ENCODE data around the gene P4HTM. TPM values are rescaled to one million over a fixed set of nuclear protein-coding genes. Genes with fewer than 3 reads are reported as not detected.

The P4HTM gene
- total RNA-seq, 2 donors from 2014 or later = 57.6 to 75.1 TPM

DNA sequence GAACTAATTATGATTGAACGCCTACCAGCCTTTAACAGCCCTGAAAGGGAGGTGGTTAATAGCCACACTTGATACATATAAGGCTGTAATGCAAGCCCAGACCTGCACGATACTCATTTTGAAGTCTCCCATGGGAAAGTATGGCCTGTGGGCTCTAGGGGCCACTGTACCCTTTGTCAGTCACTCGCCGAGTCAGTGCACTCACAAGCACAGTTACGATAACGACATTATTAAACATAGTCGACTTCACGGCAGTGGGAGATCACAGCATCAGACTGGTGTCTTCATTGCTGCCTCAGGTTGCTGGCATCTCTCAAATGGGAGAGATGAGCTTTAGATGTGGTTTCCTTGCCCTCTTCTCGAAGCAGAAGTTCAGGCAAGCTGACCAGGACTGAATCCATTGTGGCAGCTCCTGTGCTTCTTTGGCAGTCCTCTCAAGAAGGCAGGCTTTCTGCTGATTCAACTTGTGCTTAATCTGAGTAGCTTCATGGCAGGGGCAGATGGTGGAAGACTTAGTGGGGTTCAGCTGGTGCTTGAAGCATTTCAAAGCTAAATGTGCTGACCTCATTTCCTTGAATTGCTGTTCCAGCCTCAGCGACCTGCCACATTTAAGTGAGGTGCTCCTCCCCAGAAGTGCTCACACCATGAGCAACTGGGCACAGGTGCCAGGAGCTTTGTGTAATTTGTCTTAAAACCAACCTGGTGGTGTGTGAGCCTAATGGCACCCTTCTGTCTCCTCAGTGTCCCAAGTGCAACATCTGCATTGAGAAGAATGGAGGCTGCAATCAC lies 15.8 kb upstream of the P4HTM start:
- no peak overlapping the region for H3K27ac ChIP-seq
- TF ChIP-seq, protein P1, sequence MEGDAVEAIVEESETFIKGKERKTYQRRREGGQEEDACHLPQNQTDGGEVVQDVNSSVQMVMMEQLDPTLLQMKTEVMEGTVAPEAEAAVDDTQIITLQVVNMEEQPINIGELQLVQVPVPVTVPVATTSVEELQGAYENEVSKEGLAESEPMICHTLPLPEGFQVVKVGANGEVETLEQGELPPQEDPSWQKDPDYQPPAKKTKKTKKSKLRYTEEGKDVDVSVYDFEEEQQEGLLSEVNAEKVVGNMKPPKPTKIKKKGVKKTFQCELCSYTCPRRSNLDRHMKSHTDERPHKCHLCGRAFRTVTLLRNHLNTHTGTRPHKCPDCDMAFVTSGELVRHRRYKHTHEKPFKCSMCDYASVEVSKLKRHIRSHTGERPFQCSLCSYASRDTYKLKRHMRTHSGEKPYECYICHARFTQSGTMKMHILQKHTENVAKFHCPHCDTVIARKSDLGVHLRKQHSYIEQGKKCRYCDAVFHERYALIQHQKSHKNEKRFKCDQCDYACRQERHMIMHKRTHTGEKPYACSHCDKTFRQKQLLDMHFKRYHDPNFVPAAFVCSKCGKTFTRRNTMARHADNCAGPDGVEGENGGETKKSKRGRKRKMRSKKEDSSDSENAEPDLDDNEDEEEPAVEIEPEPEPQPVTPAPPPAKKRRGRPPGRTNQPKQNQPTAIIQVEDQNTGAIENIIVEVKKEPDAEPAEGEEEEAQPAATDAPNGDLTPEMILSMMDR (IDR thresholded peaks at IDR 0.05) = no peak
- ATAC-seq (ENCODE audit: insufficient number of reproducible peaks, low FRiP score, low read depth) (no peak), DNase-seq (ENCODE audit: low spot score) (no peak)
- H3K27me3 ChIP-seq (replicated peaks; ENCODE audit: insufficient read depth) = no peaks in the 10 kb centered on the region
- H3K36me3 ChIP-seq = peaks cover 86% of the 10 kb centered on the region
- H3K4me3 ChIP-seq = no peak overlapping the region
- no peaks in the 10 kb centered on the region for H3K9me3 ChIP-seq
- H3K4me1 ChIP-seq (ENCODE audit: control insufficient read depth in 1 of 2, low read depth in 2 of 2) = no peaks in the 10 kb centered on the region

DNA sequence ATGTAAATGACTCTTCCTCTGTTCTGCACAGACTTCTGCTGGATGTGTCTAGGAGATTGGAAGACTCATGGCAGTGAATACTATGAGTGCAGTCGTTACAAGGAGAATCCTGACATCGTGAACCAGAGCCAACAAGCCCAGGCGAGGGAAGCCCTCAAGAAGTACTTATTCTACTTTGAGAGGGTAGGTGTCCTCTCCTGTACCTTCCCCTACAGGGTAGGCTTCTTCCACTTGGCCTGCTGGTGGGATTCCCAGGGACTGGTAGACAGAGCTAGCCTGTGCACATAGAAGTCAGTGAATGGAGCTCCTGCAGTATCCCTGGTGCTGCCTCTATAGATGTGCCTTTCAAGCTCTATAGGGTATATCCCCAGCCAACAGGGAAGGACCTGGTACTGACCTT lies 10.6 kb upstream of the P4HTM start:
- TF ChIP-seq, protein P1 (IDR thresholded peaks at IDR 0.05) = no peak
- DNase-seq (ENCODE audit: low spot score) = no peak
- H3K9me3 ChIP-seq = no peaks in the 10 kb centered on the region
- peaks cover 84% of the 10 kb centered on the region for H3K36me3 ChIP-seq
- H3K27ac ChIP-seq = no peak overlapping the region
- ATAC-seq (ENCODE audit: insufficient number of reproducible peaks, low FRiP score, low read depth) = no peak
- H3K27me3 ChIP-seq (replicated peaks; ENCODE audit: insufficient read depth) = no peaks in the 10 kb centered on the region
- H3K4me1 ChIP-seq (ENCODE audit: control insufficient read depth in 1 of 2, low read depth in 2 of 2) = no peaks in the 10 kb centered on the region
- H3K4me3 ChIP-seq = no peak overlapping the region

DNA sequence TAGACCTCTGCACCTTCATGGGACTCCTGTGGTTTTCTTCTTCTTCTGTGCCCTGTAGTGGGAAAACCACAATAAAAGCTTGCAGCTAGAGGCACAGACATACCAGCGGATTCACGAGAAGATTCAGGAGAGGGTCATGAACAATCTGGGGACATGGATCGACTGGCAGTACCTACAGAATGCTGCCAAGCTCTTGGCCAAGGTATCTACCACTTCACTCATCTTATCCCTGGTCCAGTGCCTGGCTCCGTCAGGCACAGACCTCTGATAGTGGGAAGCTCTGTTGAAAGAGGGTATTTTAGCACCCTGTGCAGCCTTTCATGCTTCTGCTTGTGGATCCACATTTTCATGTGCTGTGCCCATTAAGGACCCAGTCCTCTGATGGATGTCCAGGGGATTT lies 9.7 kb upstream of the P4HTM start:
- no peak overlapping the region for H3K4me3 ChIP-seq
- H3K27me3 ChIP-seq (replicated peaks; ENCODE audit: insufficient read depth) = no peaks in the 10 kb centered on the region
- H3K9me3 ChIP-seq = no peaks in the 10 kb centered on the region
- peaks cover 80% of the 10 kb centered on the region for H3K36me3 ChIP-seq
- TF ChIP-seq, protein P1 (IDR thresholded peaks at IDR 0.05) = no peak
- no peak overlapping the region for H3K27ac ChIP-seq
- DNase-seq (ENCODE audit: low spot score) = no peak
- ATAC-seq (ENCODE audit: insufficient number of reproducible peaks, low FRiP score, low read depth) = no peak
- no peaks in the 10 kb centered on the region for H3K4me1 ChIP-seq (ENCODE audit: control insufficient read depth in 1 of 2, low read depth in 2 of 2)

DNA sequence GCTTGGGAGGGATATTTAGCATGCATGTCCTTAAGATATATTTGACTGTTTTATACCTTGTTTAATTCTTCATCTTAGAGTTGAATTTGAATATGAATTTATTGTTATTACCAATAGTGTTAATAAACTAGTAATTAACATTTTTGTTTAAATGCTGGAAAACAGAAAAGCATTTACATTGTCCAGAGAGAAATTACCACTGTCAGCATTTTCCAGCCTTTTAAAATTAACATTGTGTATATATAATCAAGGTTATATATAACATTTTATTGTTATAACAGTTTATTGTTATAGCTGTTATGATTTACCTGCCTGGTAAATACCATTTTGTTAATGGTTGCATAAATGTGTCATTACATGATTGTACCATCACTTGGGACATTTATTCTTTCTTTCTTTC lies 8.0 kb upstream of the P4HTM start:
- ATAC-seq (ENCODE audit: insufficient number of reproducible peaks, low FRiP score, low read depth) = no peak
- Histone ChIP-seq H3K27me3 (replicated peaks; ENCODE audit: insufficient read depth) (no peaks in the 10 kb centered on the region), H3K36me3 (peaks cover 68% of the 10 kb centered on the region), H3K27ac (no peak overlapping the region), H3K4me1 (ENCODE audit: control insufficient read depth in 1 of 2, low read depth in 2 of 2) (no peaks in the 10 kb centered on the region), H3K4me3 (no peak overlapping the region), H3K9me3 (no peaks in the 10 kb centered on the region)
- no peak for DNase-seq (ENCODE audit: low spot score)
- TF ChIP-seq, protein P1 (IDR thresholded peaks at IDR 0.05) = no peak

DNA sequence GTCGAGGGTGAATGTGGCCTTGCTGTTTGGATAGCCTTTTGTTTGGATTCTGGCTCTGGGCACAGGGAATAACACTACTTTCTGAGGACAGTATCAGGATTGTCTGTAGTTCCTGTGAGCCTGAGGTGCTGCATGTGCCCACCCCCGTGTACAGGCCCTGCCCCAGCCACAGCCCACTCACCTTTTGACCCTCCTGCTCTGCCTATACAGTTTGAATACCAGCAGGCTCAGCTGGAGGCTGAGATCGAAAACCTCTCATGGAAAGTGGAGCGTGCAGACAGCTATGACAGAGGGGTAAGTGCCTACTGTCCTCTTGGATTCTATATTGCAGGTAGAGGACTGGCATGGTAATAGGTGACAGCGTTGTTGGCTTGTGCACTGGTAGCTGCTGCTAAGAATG lies 7.4 kb upstream of the P4HTM start:
- DNase-seq (ENCODE audit: low spot score) (no peak), ATAC-seq (ENCODE audit: insufficient number of reproducible peaks, low FRiP score, low read depth) (no peak)
- H3K4me3 ChIP-seq = no peak overlapping the region
- peaks cover 66% of the 10 kb centered on the region for H3K36me3 ChIP-seq
- H3K9me3 ChIP-seq = no peaks in the 10 kb centered on the region
- no peaks in the 10 kb centered on the region for H3K4me1 ChIP-seq (ENCODE audit: control insufficient read depth in 1 of 2, low read depth in 2 of 2)
- TF ChIP-seq, protein P1 (IDR thresholded peaks at IDR 0.05) = no peak
- H3K27me3 ChIP-seq (replicated peaks; ENCODE audit: insufficient read depth) = no peaks in the 10 kb centered on the region
- no peak overlapping the region for H3K27ac ChIP-seq
